CD4-positive, alpha-beta T cell treated with Interleukin-12 subunit alpha and Interleukin-12 subunit beta, for 1 hour (primary cell): Measurements from ENCODE around the gene SNURF.
"Not testable (repeated sequence)": the region's sequence is repeated elsewhere in the genome, so short reads cannot be mapped to it uniquely, and the experiment has no call there.

Experiments used
- DNase-seq: peaks from one replicate; pipeline ENCODE4 v3.0.0-alpha.2; 2020

SNURF gene

DNA sequence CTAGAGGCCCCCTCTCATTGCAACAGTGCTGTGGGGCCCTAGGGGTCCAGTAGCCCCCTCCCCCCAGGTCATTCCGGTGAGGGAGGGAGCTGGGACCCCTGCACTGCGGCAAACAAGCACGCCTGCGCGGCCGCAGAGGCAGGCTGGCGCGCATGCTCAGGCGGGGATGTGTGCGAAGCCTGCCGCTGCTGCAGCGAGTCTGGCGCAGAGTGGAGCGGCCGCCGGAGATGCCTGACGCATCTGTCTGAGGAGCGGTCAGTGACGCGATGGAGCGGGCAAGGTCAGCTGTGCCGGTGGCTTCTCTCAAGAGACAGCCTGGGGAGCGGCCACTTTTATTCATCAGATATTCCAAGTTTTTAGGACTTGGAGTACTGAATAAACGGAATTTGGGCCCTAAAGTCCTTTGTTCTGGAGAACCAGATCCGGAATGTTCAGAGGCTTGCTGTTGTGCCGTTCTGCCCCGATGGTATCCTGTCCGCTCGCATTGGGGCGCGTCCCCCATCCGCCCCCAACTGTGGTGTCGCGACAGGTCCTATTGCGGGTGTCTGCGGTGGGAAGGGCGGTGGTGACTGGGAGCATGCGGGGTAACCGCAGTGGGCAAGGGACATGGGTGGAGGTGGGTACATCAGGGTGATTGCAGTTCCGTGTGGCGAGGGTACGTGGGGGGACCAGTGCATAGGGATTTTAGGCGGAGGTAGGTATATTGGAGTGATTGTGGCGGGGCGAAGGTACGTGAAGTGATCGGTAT is at the start of gene SNURF, which contains the start of gene SNRPN:
TSS of gene SNURF (plus strand) at position 205 of the 748 bp plus-strand sequence. CDS start at position 267, 62 bp downstream.
TSS of gene SNRPN (plus strand) at position 205 of the 748 bp plus-strand sequence. CDS start 19,467 bp downstream, outside the sequence.
- DNase-seq: peak; percentile 66

GRCh38 chr15:24916305-24917009 is 38.3 kb upstream of the SNURF start:
- DNase-seq: peak; percentile 1

- DNase-seq: no peak
Observed at GRCh38 chr15:24917431-24917830, 37.4 kb upstream of the SNURF start.

DNA sequence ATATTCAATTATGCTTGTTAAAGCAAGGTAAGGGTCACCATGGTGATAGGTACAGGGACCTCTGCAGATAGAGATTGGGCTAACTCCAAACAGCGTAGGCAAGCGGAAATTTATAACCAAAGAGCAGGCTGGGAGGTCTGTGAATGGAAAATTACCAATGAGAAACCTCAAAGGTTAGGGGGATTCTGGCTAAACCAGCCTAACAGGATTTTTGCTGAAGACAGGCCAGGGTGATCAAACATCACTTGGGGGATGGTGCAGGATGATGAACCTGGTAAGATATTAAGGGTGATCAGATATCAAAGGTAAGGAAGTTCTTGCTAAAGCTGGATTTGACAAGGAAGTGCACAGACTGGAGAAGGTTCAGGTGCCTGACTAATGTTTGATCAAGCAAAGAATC is 35.3 kb upstream of the SNURF start:
- no peak for DNase-seq

GRCh38 chr15:24922781-24923180 is 32.0 kb upstream of the SNURF start:
- not testable (repeated sequence) for DNase-seq

- no peak for DNase-seq
Observed at GRCh38 chr15:24924153-24924552, 30.6 kb upstream of the SNURF start.

- DNase-seq: no peak
Observed at GRCh38 chr15:24924621-24925020, 30.2 kb upstream of the SNURF start.

DNA sequence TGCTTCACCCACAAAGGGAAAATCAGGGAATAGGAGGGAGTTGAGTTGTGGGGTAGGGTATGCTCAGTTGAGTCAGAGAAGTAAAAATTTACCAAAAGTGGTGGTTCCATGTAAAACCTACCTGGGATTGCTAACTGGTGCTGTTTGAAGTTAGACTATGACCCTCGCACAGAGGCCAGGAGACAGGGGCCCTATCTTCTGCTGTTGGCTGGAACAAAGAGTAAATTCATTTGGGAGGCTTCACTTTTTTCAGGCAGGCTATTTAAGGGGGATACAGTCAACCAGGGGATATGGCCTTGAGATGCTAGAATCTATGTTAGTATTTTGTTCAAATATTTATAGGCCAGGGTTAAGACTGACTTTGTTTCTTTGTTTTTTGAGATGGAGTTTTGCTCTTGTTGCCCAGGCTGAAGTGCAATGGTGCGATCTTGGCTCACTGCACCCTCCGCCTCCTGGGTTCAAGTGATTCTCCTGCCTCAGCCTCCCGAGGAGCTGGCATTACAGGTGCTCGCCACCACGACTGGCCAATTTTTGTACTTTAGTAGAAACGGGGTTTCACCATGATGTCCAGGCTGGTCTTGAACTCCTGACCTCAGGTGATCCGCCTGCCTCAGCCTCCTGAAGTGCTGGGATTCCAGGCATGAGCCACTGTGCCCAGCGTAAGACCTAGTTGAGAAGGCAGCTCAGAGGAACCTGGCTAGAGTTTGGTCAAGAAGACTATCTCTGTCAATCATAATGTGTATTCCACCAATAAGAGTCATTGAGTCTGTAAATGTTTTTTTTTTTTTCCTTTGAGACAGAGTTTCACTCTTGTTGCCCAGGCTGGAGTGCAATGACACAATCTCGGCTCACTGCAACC is 22.7 kb upstream of the SNURF start:
- not testable (repeated sequence) for DNase-seq

GRCh38 chr15:24933716-24934115 is 21.1 kb upstream of the SNURF start:
- DNase-seq: no peak

GRCh38 chr15:24938224-24938623 is 16.6 kb upstream of the SNURF start:
- not testable (repeated sequence) for DNase-seq

GRCh38 chr15:24940236-24940635 is 14.6 kb upstream of the SNURF start:
- no peak for DNase-seq

- DNase-seq: no peak
Observed at GRCh38 chr15:24943361-24943760, 11.4 kb upstream of the SNURF start.

- DNase-seq: no peak
Observed at GRCh38 chr15:24944954-24945353, 9.8 kb upstream of the SNURF start.

GRCh38 chr15:24945711-24946110 is 9.1 kb upstream of the SNURF start:
- no peak for DNase-seq

DNA sequence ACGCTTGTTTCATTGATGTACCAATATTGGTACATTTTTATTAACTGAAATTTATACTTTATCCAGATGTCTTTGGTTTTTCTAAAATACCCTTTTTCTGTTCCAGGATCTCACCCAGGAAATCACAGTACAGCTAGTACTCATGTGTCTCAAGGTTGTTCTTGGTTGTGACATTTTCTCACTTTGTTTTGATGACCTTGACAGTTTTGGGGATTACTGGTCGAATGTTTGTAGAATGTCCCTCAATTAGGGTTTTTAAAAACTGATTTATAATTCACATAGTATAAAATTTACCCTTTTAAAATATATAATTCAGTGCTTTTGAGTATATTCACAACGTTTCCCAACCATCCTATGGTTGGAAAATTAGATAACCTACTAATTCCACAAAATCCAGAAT is 6.3 kb upstream of the SNURF start:
- DNase-seq: no peak

- peak; percentile 24 for DNase-seq
Observed at GRCh38 chr15:24955531-24955921, 739 bp downstream of the SNURF start.

- DNase-seq: peak; percentile 81
Observed at GRCh38 chr15:24956111-24956838, 1.5 kb downstream of the SNURF start.

- no peak for DNase-seq
Observed at GRCh38 chr15:24957691-24958090, 2.9 kb downstream of the SNURF start.

DNA sequence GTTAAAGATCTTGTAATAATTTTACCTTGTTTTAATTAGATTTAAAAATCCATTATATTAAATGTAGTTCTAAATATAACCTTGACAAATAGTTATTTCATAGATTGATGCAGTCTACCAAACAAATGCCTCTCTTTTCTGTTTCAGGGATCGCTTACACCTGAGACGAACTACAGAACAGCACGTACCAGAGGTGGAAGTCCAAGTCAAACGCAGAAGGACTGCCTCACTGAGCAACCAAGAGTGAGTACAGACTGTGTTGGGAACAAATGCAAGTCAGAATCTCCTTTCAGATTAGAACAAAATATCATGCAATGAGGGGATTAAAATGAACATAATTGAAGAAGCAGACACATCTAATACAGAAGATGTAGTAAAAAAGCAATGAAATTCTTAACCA is 7.2 kb downstream of the SNURF start:
- no peak for DNase-seq

DNA sequence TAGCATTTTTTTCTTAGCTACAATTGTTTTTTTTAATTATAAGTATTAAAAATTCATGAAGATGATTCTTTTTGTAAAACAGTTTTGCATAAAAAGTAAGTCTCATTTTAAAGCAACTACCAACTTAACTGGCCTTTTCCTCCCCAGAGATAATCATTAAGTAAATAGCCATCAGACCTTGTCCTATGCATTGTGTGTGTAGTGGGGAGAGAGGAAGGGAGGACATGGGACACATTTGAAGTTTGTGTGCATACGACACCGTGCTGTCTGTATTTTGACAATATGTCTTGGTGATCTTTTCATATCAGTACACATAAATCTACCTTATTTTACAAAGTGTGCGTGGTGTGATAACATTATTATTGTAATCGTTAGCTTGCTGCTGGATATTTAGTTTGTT is 8.1 kb downstream of the SNURF start:
- DNase-seq: no peak

GRCh38 chr15:24966364-24967103 is 11.7 kb downstream of the SNURF start:
- no peak for DNase-seq

- no peak for DNase-seq
Observed at GRCh38 chr15:24971052-24971451, 16.3 kb downstream of the SNURF start.
